OCI-LY1 (cell line): Measurements from ENCODE around the gene CRAMP1.

Experiments
- CTCF ChIP-seq: fragments of 200-600 bp; sonication (generic), shearing (Covaris generic); IDR thresholded peaks from 2 replicates; pipeline ENCODE4 v1.5.1; 2017; ENCODE audit warnings: mild to moderate bottlenecking, antibody characterized with exemption, low read length, moderate library complexity, mixed read lengths
- EZH2 ChIP-seq: fragments of 200-600 bp; sonication (generic), shearing (Covaris generic); IDR thresholded peaks from 2 replicates; pipeline ENCODE4 v1.8.0; 2017; ENCODE audit warnings: borderline replicate concordance, mixed run types, mild to moderate bottlenecking, antibody characterized with exemption, low read length, moderate library complexity, mixed read lengths

- TF ChIP-seq CTCF = no peak
- no peak for TF ChIP-seq EZH2
These were observed 5.4 kb upstream of the CRAMP1 start for GRCh38 chr16:1606774-1607173.
